Measurements from ENCODE around the gene PDSS2. TPM values are rescaled to one million over a fixed set of nuclear protein-coding genes. Genes with fewer than 3 reads are reported as not detected.

The PDSS2 gene
- total RNA-seq, 1 donor from 2014 or later: 13.0 TPM

DNA sequence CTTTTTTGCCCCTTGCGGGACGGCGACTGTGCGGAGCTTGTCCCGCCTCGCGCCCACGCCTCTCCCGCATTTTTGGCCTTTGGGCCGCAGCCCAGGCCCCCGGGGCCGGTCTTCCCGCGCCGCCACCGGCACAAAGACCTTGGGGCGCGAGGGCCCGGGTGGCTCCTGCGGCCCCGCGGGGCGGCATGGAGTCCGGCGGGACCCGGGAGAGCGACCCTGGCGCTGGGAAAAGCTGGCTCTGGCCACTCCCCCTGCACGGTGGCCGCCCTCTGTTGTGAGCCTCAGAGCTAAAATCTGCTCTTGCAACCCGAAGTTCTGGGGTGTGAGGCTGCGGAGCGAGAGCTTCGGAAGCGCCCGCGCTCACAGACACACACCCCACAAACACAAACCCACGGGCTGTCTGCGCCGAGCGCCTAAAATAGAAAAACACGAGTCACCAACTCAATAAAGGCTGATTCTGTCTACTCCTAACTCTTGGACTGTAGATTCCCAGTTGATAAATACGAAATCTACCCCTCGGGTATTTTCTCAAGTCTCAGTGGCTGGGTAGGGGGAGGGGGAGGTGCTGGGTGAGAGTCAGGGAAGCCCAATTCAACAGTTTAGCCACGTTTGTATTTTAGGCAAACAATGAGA is 343.6 kb downstream of the PDSS2 start:
- Mint-ChIP-seq H3K27me3 (ENCODE audit: low read depth) (peaks cover 5% of the 10 kb centered on the region), H3K27ac (peak overlapping the region; percentile 80), H3K4me3 (ENCODE audit: low read depth) (peak overlapping the region; percentile 80), H3K9me3 (no peaks in the 10 kb centered on the region), H3K36me3 (ENCODE audit: low read depth) (no peaks in the 10 kb centered on the region), H3K4me1 (ENCODE audit: low read depth) (peaks cover 19% of the 10 kb centered on the region)
- peak; percentile 23 for DNase-seq (ENCODE audit: low spot score)
- intact Hi-C loops (cut with micrococcal nuclease): loop anchor here (5.0 to 10.0 kb wide), 3 partner anchors 34 to 601 kb away; no protein-coding TSS in a partner anchor

DNA sequence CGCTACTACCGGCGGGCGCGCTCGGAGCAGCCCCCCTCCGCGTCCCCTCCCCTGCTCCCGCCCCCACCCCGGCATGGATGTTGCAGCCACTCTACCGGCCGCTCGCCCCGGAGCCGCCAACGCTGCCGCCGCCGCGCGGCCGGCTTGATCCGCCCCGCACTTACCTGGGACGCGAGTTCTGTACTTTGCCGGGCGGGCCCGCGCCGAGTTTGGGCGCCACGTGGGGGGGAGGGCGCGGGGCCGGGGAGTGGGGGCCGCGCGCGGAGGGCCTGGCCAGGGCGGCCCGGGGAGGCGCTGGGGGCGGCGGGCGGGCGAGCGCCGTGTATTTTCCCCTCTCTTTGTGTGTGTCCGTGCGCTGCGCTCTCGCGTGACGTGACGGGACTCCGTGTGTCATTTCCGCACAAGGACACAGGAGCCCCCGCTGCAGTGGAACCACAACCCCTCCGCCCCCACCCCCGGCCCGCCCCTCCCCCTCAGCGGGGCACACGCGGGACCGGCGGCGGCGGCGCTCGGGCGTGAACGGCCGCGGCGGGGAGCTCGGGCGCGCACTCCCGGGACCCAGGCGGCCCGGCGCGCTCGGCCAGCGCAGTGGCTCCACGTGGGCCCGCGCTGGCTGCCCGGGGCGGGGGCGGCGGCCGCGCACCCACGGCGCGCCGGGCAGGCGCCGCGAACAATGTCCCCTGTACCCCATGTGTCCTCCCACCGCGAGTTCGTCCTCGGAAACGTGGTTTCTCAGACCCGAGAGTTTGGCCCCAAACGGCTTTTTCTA is 344.3 kb downstream of the PDSS2 start, which contains the start of gene BEND3:
Gene BEND3 (minus strand): TSS at position 590 of the 769 bp plus-strand sequence. CDS start 16,230 bp downstream, outside the sequence.
- intact Hi-C loops (cut with micrococcal nuclease): loop anchor here (1.0 to 10.0 kb wide), 6 partner anchors 33 to 600 kb away; partner anchors contain the start of genes MTRES1 and PDSS2
- Mint-ChIP-seq H3K4me1 (ENCODE audit: low read depth) (peaks cover 21% of the 10 kb centered on the region), H3K36me3 (ENCODE audit: low read depth) (peaks cover 2% of the 10 kb centered on the region), H3K4me3 (ENCODE audit: low read depth) (peak within 1 kb of the TSS; percentile 80), H3K9me3 (no peaks in the 10 kb centered on the region), H3K27ac (peak within 1 kb of the TSS; percentile 80), H3K27me3 (ENCODE audit: low read depth) (peaks cover 5% of the 10 kb centered on the region)
- DNase-seq (ENCODE audit: low spot score): peak; percentile 25

DNA sequence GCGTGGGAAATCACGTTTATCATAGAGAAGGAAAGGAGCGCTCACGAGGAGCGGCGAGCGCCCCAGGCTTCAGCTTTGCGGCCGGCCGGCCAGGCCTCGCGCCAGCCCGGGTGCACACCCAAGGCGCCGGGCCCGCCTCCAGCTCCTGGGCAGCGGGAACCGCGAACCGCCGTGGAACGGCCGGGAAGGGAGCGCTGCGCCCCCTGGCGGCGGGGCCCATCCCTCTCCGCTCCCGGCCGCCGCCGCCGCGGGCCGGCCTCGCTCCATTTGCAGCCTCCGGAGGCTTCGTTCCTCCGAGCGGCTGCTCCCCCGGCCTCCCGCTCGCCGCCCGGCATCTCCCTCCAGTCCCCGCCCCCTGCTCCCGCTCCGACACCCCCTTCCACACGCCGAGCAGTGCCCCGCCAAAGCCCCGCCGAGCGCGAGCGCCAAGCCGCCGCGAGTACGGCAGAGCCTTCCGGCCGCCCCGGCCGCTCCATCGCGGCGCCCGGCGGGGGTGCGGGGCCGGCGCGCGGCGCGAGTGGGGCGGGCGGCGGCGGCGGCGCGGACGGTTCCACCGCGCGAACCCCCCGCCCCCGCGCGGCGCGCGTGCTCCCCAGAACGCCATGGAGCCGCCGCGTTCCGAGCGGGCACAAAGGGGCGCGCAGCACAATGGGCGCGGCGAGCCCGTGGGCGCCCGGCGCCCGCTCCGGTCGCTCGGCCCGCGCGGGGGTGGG is 345.0 kb downstream of the PDSS2 start:
- peaks cover 21% of the 10 kb centered on the region for H3K4me1 Mint-ChIP-seq (ENCODE audit: low read depth)
- no peaks in the 10 kb centered on the region for H3K9me3 Mint-ChIP-seq
- H3K4me3 Mint-ChIP-seq (ENCODE audit: low read depth): peak overlapping the region; percentile 79
- H3K36me3 Mint-ChIP-seq (ENCODE audit: low read depth): peaks cover 3% of the 10 kb centered on the region
- H3K27me3 Mint-ChIP-seq (ENCODE audit: low read depth): peaks cover 5% of the 10 kb centered on the region
- peak; percentile 69 for DNase-seq (ENCODE audit: low spot score)
- peak overlapping the region; percentile 77 for H3K27ac Mint-ChIP-seq
- intact Hi-C loops (cut with micrococcal nuclease): loop anchor here (1.0 to 10.0 kb wide), 5 partner anchors 47 to 600 kb away; partner anchors contain the start of genes MTRES1 and PDSS2

GRCh38 chr6:107110200-107110599 is 349.2 kb downstream of the PDSS2 start:
- Mint-ChIP-seq H3K4me3 (ENCODE audit: low read depth) (no peak overlapping the region), H3K27me3 (ENCODE audit: low read depth) (no peaks in the 10 kb centered on the region), H3K36me3 (ENCODE audit: low read depth) (peaks cover 7% of the 10 kb centered on the region), H3K27ac (no peak overlapping the region), H3K9me3 (no peaks in the 10 kb centered on the region), H3K4me1 (ENCODE audit: low read depth) (peaks cover 11% of the 10 kb centered on the region)
- no peak for DNase-seq (ENCODE audit: low spot score)
- intact Hi-C loops (cut with micrococcal nuclease): loop anchor here (10.0 kb wide), 2 partner anchors 375 to 595 kb away; no protein-coding TSS in a partner anchor

GRCh38 chr6:107108201-107108890 is 351.0 kb downstream of the PDSS2 start:
- Mint-ChIP-seq H3K4me3 (ENCODE audit: low read depth) (no peak overlapping the region), H3K4me1 (ENCODE audit: low read depth) (peaks cover 5% of the 10 kb centered on the region)

DNA sequence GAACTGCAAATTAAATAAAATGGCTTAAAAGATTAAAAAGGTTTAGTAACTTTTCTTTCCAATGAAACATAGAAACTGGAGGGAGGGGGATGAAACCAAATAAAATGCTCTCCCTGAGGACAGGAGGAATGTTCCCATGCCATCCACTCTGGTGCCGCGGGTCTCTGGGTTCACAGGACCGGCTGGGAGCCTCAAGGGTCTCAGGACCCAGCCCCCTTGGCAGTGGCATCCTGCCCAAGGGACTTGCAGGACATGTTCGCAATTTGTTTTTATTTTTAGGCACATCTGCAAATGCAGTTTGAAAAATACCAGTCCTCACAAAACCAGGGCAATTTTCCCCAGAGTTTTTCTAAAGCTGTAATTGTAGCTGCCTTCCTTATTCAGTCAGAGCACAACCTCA is 351.6 kb downstream of the PDSS2 start:
- Mint-ChIP-seq H3K27ac (no peak overlapping the region), H3K9me3 (no peaks in the 10 kb centered on the region), H3K27me3 (ENCODE audit: low read depth) (no peaks in the 10 kb centered on the region), H3K4me3 (ENCODE audit: low read depth) (no peak overlapping the region), H3K36me3 (ENCODE audit: low read depth) (peaks cover 7% of the 10 kb centered on the region), H3K4me1 (ENCODE audit: low read depth) (peaks cover 5% of the 10 kb centered on the region)
- intact Hi-C loops (cut with micrococcal nuclease): no loop called here
- DNase-seq (ENCODE audit: low spot score): no peak

More at GRCh38 chr6:107108201-107108890, 351.0 kb downstream of the PDSS2 start:
- no peaks in the 10 kb centered on the region for H3K9me3 Mint-ChIP-seq
- H3K27me3 Mint-ChIP-seq (ENCODE audit: low read depth): no peaks in the 10 kb centered on the region
- no peak for DNase-seq (ENCODE audit: low spot score)
- H3K36me3 Mint-ChIP-seq (ENCODE audit: low read depth): peaks cover 7% of the 10 kb centered on the region
- no peak overlapping the region for H3K27ac Mint-ChIP-seq
- intact Hi-C loops (cut with micrococcal nuclease): no loop called here

- Mint-ChIP-seq H3K4me1 (ENCODE audit: low read depth) (peaks cover 11% of the 10 kb centered on the region), H3K4me3 (ENCODE audit: low read depth) (no peak overlapping the region), H3K36me3 (ENCODE audit: low read depth) (peaks cover 11% of the 10 kb centered on the region), H3K27me3 (ENCODE audit: low read depth) (no peaks in the 10 kb centered on the region), H3K27ac (no peak overlapping the region), H3K9me3 (no peaks in the 10 kb centered on the region)
- DNase-seq (ENCODE audit: low spot score): no peak
- intact Hi-C loops (cut with micrococcal nuclease): no loop called here
Observed at GRCh38 chr6:107106165-107106564, 353.2 kb downstream of the PDSS2 start.

DNA sequence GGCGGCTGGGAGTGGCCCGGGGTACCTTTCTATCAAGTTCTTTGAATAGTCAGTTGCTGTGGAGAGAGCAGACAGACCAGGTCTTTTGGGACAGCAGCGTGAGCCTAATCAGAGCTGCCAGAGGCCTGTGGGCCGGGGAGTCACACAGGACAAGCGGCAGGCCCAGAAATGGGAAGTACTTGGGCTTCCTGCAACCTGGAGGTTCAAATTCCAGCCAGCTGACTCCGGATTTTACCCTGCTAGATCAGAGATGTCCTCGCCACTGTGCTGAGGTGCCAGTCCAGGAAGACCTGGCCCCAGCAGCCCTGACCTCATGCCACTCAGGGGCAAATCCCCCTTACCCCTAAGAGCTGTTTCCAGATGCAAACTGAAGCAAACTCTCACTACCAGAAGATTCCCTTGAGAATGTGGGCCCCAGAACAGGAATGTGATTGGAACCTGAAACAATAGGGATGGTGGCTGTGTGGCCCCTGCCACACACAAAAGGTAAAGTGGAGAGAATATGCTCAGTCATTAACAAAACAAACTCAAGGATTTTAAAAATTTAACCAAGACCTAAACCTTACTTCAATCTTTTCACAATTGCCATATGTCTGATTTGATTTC is 353.8 kb downstream of the PDSS2 start:
- intact Hi-C loops (cut with micrococcal nuclease): no loop called here

DNA sequence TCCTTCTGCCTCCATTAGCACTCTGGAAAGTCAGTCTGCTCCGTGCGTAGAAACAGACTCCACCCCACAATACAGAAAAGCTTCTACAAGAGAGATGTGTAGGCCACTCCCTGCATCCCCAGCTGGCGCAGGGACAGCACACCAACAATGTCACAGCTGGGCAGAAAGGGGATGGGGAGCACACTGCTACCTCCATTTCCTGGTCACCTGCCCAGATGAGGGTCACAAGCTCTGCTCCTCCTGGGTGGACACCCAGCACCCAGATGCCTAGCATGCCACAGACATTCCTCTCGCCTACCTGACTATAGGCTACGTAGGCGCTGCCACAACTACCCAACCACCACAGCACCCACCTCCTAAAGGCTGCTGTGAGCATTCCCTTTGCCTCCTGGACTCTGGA is 356.3 kb downstream of the PDSS2 start:
- intact Hi-C loops (cut with micrococcal nuclease): no loop called here
- Mint-ChIP-seq H3K9me3 (no peaks in the 10 kb centered on the region), H3K4me1 (ENCODE audit: low read depth) (peaks cover 15% of the 10 kb centered on the region), H3K36me3 (ENCODE audit: low read depth) (peaks cover 12% of the 10 kb centered on the region), H3K27me3 (ENCODE audit: low read depth) (no peaks in the 10 kb centered on the region), H3K4me3 (ENCODE audit: low read depth) (no peak overlapping the region), H3K27ac (no peak overlapping the region)
- no peak for DNase-seq (ENCODE audit: low spot score)

More for the DNA sequence above, 353.8 kb downstream of the PDSS2 start:
- Mint-ChIP-seq H3K4me3 (ENCODE audit: low read depth) (no peak overlapping the region), H3K27ac (no peak overlapping the region), H3K36me3 (ENCODE audit: low read depth) (peaks cover 11% of the 10 kb centered on the region), H3K4me1 (ENCODE audit: low read depth) (peaks cover 11% of the 10 kb centered on the region), H3K9me3 (no peaks in the 10 kb centered on the region), H3K27me3 (ENCODE audit: low read depth) (no peaks in the 10 kb centered on the region)
- DNase-seq (ENCODE audit: low spot score): no peak

Other genes starting within 250 kb of the PDSS2 start
- 0.02 and 0.18 TPM in 2 replicates for gene SOBP, start 30.6 kb upstream of the PDSS2 start, total RNA-seq

All from activated T-helper 2 cell treated with anti-CD3 and anti-CD28 coated beads, Interferon-gamma antibody, Interleukin-2, Interleukin-4, amounts not matched to agents 10 μg/mL and 5 μg/mL and 100 μg/mL, durations not matched to agents 14 hours and 24 hours and 36 hours (primary cell).